HG03280 (cell line): ENCODE results near the gene TBXAS1.

ENCODE experiments used
- ATAC-seq: cut with Tn5 transposase; IDR thresholded peaks from one replicate; pipeline ENCODE4 v1.9.1; 2021; ENCODE audit warnings: mild to moderate bottlenecking, moderate library complexity; ENCODE audit not compliant: unreplicated experiment

TBXAS1 gene

GRCh38 chr7:139973101-139974050, 144.3 kb downstream of the TBXAS1 start:
- ATAC-seq = no peak

- no peak for ATAC-seq
These were observed 145.2 kb downstream of the TBXAS1 start for GRCh38 chr7:139974179-139974811.

GRCh38 chr7:139976055-139976837, 147.2 kb downstream of the TBXAS1 start:
- no peak for ATAC-seq

GRCh38 chr7:139976838-139977656, 148.0 kb downstream of the TBXAS1 start:
- ATAC-seq = no peak

- ATAC-seq = no peak
These were observed 152.4 kb downstream of the TBXAS1 start for GRCh38 chr7:139981511-139981895.

GRCh38 chr7:139982927-139983920, 154.2 kb downstream of the TBXAS1 start:
- no peak for ATAC-seq

DNA sequence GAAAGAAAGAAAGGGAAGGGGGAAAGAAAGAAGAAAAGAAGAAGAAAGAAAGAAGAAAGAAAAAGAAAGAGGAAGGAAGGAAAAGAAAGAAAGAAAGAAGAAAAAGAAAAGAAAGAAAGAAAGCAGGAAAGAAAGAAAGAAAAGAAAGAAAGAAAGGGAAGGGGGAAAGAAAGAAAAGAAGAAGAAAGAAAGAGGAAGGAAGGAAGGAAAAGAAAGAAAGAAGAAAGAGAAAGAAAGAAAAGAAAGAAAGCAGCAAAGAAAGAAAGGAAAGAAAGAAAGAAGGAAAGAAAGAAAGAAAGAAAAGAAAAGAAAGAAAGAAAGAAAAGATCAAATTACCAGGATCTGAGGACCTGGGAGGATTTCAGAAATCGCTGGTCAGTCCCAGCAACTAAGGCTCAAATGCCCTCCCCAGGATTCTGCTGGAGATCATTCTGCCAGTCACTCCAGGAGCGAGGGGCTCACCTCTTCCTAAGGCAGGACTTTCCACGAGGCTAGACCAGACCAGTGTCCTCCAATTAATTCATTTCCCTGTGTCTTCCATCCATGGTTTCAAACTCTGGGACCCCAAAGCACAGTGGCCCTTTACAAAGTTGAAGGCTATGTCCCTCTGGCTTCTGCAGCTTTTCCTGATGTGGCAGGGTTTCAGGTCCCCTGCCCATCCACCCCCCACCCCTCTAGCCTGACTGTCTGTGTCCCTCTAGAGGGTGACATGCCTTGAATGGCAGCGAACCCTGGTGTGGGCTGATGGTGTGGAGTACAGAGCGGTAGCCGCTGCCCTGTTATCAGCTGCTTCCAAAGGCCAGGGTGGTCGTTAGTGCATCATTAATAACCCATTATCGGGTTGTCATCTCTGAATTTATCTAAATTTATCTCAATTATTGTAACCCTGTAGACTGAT, 155.8 kb downstream of the TBXAS1 start:
- ATAC-seq = no peak

DNA sequence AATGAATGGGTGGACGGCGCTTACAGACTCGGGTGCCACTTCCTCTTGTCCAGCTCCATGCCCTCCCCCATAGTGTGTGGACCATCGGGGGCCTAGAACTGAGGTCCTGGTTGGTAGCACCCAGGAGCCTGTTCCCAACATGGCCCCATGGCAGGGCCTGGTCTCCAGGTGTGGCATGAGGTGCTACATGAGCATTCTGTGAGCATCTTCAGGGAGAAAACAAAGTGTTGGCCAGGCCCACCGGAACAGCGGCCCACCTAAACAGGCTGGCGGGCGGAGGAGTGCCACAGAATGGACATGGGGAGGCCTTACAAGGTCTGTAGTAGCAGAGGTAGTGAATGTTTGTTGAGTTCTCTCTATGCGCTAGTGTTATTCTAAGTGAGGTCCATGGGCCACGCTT, 156.7 kb downstream of the TBXAS1 start:
- no peak for ATAC-seq

DNA sequence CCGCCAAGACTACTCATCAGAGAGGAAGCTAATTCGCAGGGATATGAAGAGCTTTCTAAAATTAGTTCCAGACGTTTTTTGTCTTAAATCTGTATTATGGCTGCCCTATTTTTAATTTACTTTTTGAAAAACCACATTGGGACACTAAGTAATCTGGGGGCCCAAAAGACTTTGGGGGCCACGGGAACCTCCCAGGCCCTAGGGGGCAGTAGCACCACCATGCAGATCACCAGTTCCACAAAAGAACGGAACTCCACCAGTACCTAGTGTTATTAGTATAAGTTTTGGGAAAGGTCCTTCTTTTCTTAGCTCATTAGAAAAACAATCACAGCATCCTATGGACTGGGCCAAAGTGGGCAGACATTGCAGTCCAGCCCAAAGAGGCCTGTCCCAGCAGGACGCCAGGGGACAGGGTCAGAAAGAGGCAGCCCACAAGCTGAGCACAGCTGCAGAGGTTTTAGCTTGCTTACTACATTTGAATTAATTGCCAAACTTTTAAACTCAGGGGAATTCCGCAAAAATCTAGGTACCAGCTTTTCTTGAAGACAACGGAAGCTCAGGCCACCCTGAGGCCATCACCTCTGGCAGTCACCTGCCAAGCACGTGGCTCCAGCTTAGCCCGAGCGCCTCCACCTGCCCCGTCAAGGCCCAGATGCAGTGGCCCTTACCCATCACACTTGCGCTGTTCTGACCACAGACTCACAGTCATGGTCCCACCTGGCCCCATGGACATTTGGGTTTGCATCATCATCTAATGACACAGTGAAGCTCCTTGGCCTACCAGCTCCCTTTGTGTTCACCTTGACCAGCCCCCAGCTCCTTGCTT, 158.8 kb downstream of the TBXAS1 start:
- no peak for ATAC-seq

- ATAC-seq = no peak
These were observed 160.5 kb downstream of the TBXAS1 start for GRCh38 chr7:139989366-139990141.

GRCh38 chr7:139990142-139990535, 161.1 kb downstream of the TBXAS1 start:
- no peak for ATAC-seq

DNA sequence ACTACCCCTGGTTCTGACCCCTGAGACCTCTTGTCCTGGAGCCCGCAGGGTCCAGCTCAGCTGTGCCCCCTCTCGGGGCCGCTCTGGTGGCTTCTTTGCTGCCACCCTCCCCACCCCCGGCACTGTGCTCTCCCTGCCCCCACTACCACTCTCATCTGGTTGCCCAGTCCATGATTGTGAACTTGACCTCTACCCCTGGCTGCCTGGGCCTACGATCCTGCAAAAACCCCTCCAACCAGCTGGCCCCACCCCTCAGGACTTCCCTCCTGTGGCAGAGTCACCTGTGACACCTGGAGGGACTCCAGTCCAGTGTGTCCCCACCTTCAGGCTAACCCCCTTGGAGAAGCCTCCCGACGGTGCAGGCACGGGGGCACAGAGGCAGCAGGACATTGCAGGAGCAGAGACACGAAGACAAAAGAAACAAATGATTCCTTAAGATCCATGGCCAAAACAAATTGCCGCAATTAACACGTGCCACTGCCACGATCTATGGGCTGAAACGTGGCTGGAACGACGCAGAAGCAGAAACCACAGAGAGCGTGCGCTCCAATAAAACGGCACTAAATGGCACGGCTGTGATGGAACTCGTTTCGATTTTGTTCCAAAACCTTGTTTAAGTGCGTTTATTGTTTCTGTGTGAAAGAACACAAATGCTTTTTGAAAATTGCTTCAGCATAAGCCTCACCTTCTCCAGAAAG, 161.7 kb downstream of the TBXAS1 start:
- no peak for ATAC-seq

DNA sequence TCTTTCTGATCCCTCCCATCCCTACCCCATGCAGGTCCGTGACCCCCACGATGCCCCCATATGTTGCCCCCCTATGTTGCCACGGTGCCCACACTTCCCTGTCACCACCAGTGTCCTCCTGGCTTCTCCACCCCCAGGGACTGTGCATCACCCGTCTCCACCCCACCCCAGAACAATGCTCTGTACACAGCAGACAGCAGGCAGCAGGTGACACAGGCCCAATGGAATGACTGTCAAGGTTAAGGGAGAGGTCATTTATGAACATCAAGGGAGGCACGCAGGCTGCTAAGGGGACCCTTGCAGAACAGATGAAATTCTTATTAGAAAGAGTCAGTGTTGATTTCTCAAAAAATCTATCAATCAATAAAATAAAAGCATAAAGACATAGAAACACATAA, 162.2 kb downstream of the TBXAS1 start:
- no peak for ATAC-seq

DNA sequence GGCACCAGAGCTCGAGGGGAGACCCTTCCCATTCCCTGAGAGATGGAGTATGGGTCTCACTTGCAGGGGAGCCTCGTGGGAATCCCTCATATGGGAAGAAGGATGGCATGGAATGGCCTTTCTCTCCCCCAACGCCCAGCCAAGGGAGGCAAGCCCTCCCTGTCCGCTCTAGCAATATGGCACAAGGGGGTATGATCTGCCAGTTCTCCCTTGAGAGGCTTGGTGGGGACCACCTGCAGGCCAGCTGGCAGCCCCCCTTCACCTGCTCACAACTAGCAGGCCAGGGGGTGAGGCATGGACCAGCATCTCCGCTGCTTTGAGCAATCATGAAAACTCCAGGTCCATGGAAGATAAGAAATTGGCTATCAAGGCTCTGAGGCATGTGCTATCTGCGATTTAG, 162.8 kb downstream of the TBXAS1 start:
- no peak for ATAC-seq

- ATAC-seq = no peak
These were observed 163.4 kb downstream of the TBXAS1 start for GRCh38 chr7:139992353-139993044.

GRCh38 chr7:139993169-139993568, 164.1 kb downstream of the TBXAS1 start:
- no peak for ATAC-seq
